Spleen (tissue), 11 donors: ENCODE data around the gene HACD1. TPM values are rescaled to one million over a fixed set of nuclear protein-coding genes. Genes with fewer than 3 reads are reported as not detected.

Experiments used
- DNase-seq: peaks from one replicate; pipeline ENCODE4 v3.0.0-alpha.2; 2020
- H3K27ac ChIP-seq, 8 donors: fragments of 200-600 bp; sonication (generic) in 7 of 8; 1 replicate in 4 of 8; 2 replicates in 4 of 8; pipeline versions ENCODE4 v1.5.0 to v1.8.0; 2016 to 2021; ENCODE audit warnings: inconsistent platforms in 4 of 8, mild to moderate bottlenecking in 4 of 8, moderate library complexity in 1 of 8
- H3K27me3 ChIP-seq, 7 donors: fragments of 200-600 bp; sonication (generic) in 6 of 7; replicated peaks in 1 of 7; 1 replicate in 4 of 7; 2 replicates in 3 of 7; pipeline versions ENCODE4 v1.5.0 to v1.8.0; 2016 to 2021; ENCODE audit warnings: inconsistent platforms in 3 of 7, mild to moderate bottlenecking in 1 of 7
- H3K36me3 ChIP-seq, 6 donors: fragments of 200-600 bp; sonication (generic) in 5 of 6; 1 replicate in 4 of 6; 2 replicates in 2 of 6; pipeline versions ENCODE4 v1.5.0 to v1.8.0; 2016 to 2021; ENCODE audit warnings: inconsistent platforms in 2 of 6
- H3K4me1 ChIP-seq, 6 donors: fragments of 200-600 bp; sonication (generic) in 5 of 6; 1 replicate in 3 of 6; 2 replicates in 3 of 6; pipeline versions ENCODE4 v1.5.0 to v1.8.0; 2016 to 2021; ENCODE audit warnings: inconsistent platforms in 3 of 6
- H3K4me3 ChIP-seq, 8 donors: fragments of 200-600 bp; sonication (generic) in 7 of 8; 1 replicate in 4 of 8; 2 replicates in 4 of 8; pipeline versions ENCODE4 v1.5.0 to v1.8.0; 2016 to 2021; ENCODE audit warnings: inconsistent platforms in 4 of 8, mild to moderate bottlenecking in 4 of 8, moderate library complexity in 2 of 8
- H3K9me3 ChIP-seq, 8 donors: fragments of 200-600 bp; sonication (generic) in 7 of 8; 1 replicate in 4 of 8; 2 replicates in 4 of 8; pipeline versions ENCODE4 v1.5.0 to v1.8.0; 2016 to 2021; ENCODE audit warnings: inconsistent platforms in 4 of 8
- CTCF ChIP-seq, 11 experiments: fragments of 200-600 bp in 7 of 11; fragments of 450-650 bp in 4 of 11; sonication (generic) in 4 of 11; IDR thresholded peaks in 8 of 11; conservative IDR thresholded peaks in 3 of 11; 1 replicate in 7 of 11; 2 replicates in 4 of 11; pipeline versions ENCODE4 v1.4.0 to v1.8.0; 2016 to 2021; ENCODE audit warnings: antibody characterized with exemption in 11 of 11, inconsistent platforms in 4 of 11, mild to moderate bottlenecking in 1 of 11
- POLR2A ChIP-seq, 3 donors: fragments of 450-650 bp; IDR thresholded peaks; one replicate each; pipeline ENCODE4 v1.5.1; 2017; ENCODE audit warnings: antibody characterized with exemption in 3 of 3, mild to moderate bottlenecking in 1 of 3
- POLR2AphosphoS5 ChIP-seq, 3 donors: sonication (generic); formaldehyde crosslinking; IDR thresholded peaks; one replicate each; pipeline ENCODE4 v1.5.1; 2017; ENCODE audit warnings: antibody characterized with exemption in 3 of 3
- WGBS, 5 donors: extraction: QIAGEN DNeasy Blood & Tissue Kit in 3 of 5; methylation state at CpG; one replicate each; pipeline versions ENCODE4 v1.1.5 to v1.1.7; 2013 to 2018; 5-methylcytosine and 5-hydroxymethylcytosine counted together
- intact Hi-C: fragments of 100-400 bp; cut with DNase I; formaldehyde crosslinking; loops from one replicate; pipeline ENCODE4 v1.15.0; 2023; ENCODE audit warnings: low total_unique reads
- polyA plus RNA-seq, 3 donors: library from polyadenylated mRNA; stranded (reverse); fragments of 200-250 nt; gene quantifications; one replicate each; pipeline ENCODE4 v1.2.1, GENCODE V29; 2013
- total RNA-seq, 7 donors: library from RNA; depleted of rRNA in 3 of 7; stranded (reverse); fragments of >200 nt in 3 of 7; fragmentation: NEBNext Ultra II Directional in 4 of 7; extraction: Animal tissue kit (Norgen Biotek cat#: 25700) in 4 of 7; gene quantifications; one replicate each; pipeline versions ENCODE4 v1.1.0 to v1.2.1, GENCODE V29; 2016 to 2021
- donor health status: healthy with polysubstance abuse.
- donor health status: DM: no; HTN: no; CAD: no; lungs with moderate emphysema.
- donor health status: DM: no; HTN: no; CAD: no.
- donor health status: Bipolar disorder and iron deficiency.
- donor health status: healthy.
- donor health status: DM: no; HTN: no; CAD: no.
- donor health status: DM: yes; HTN: yes; CAD: no.

The HACD1 gene
- total and polyA plus RNA-seq, 10 donors, result 2.8 to 4.9 (median 3.5) TPM

GRCh38 chr10:17564911-17565310, 52.3 kb downstream of the HACD1 start:
- no peak for DNase-seq
- H3K9me3 ChIP-seq, result no peaks in the 10 kb centered on the region
- TF ChIP-seq POLR2A (IDR thresholded peaks at IDR 0.05), result no peak
- no peak for TF ChIP-seq CTCF (IDR thresholded peaks at IDR 0.05 in 8 of 11, conservative IDR thresholded peaks at IDR 0.05 in 3 of 11)
- TF ChIP-seq POLR2AphosphoS5 (IDR thresholded peaks at IDR 0.05), result no peak
- H3K27me3 ChIP-seq, result no peaks in the 10 kb centered on the region
- H3K4me1 ChIP-seq, result no peaks in the 10 kb centered on the region
- intact Hi-C loops, result no loop called here
- H3K4me3 ChIP-seq, result no peak overlapping the region
- H3K36me3 ChIP-seq, result no peaks in the 10 kb centered on the region
- no peak overlapping the region for H3K27ac ChIP-seq
- 92 to 99% (median 97%) methylated on average over 3 of the region's 3 CpGs for WGBS, 5 donors

- H3K9me3 ChIP-seq, result no peaks in the 10 kb centered on the region
- H3K36me3 ChIP-seq, result no peaks in the 10 kb centered on the region
- no peaks in the 10 kb centered on the region for H3K27me3 ChIP-seq
- DNase-seq, result no peak
- no peak overlapping the region for H3K4me3 ChIP-seq
- no peak overlapping the region for H3K27ac ChIP-seq
- WGBS, 5 donors, result 73 to 91% (median 79%) methylated on average over 4 of the region's 4 CpGs
- TF ChIP-seq POLR2A (IDR thresholded peaks at IDR 0.05), result no peak
- no peak for TF ChIP-seq CTCF (IDR thresholded peaks at IDR 0.05 in 8 of 11, conservative IDR thresholded peaks at IDR 0.05 in 3 of 11)
- TF ChIP-seq POLR2AphosphoS5 (IDR thresholded peaks at IDR 0.05), result no peak
- H3K4me1 ChIP-seq, result no peaks in the 10 kb centered on the region
- intact Hi-C loops, result no loop called here
Observed at GRCh38 chr10:17563452-17563851, 53.7 kb downstream of the HACD1 start.

GRCh38 chr10:17562614-17563013, 54.6 kb downstream of the HACD1 start:
- Histone ChIP-seq H3K4me1 (no peaks in the 10 kb centered on the region), H3K27ac (no peak overlapping the region), H3K9me3 (no peaks in the 10 kb centered on the region), H3K36me3 (no peaks in the 10 kb centered on the region), H3K27me3 (no peaks in the 10 kb centered on the region), H3K4me3 (no peak overlapping the region)
- no peak for TF ChIP-seq CTCF (IDR thresholded peaks at IDR 0.05 in 8 of 11, conservative IDR thresholded peaks at IDR 0.05 in 3 of 11)
- no peak for TF ChIP-seq POLR2AphosphoS5 (IDR thresholded peaks at IDR 0.05)
- TF ChIP-seq POLR2A (IDR thresholded peaks at IDR 0.05), result no peak
- DNase-seq, result no peak
- intact Hi-C loops, result no loop called here
- 60 to 73% (median 67%) methylated on average over 8 of the region's 8 CpGs for WGBS, 5 donors

- WGBS, 5 donors, result 86 to 93% (median 87%) methylated on average over 2 of the region's 2 CpGs
- intact Hi-C loops, result no loop called here
- no peaks in the 10 kb centered on the region for H3K27me3 ChIP-seq
- no peaks in the 10 kb centered on the region for H3K9me3 ChIP-seq
- no peak overlapping the region for H3K4me3 ChIP-seq
- H3K36me3 ChIP-seq, result no peaks in the 10 kb centered on the region
- TF ChIP-seq CTCF (IDR thresholded peaks at IDR 0.05 in 8 of 11, conservative IDR thresholded peaks at IDR 0.05 in 3 of 11), result no peak
- no peak for TF ChIP-seq POLR2A (IDR thresholded peaks at IDR 0.05)
- no peak for TF ChIP-seq POLR2AphosphoS5 (IDR thresholded peaks at IDR 0.05)
- DNase-seq, result no peak
- no peak overlapping the region for H3K27ac ChIP-seq
- no peaks in the 10 kb centered on the region for H3K4me1 ChIP-seq
Observed at GRCh38 chr10:17561111-17561510, 56.1 kb downstream of the HACD1 start.
